HG03175 (cell line): ENCODE data around the gene CHRNA4.

ENCODE experiments used
- ATAC-seq: cut with Tn5 transposase; IDR thresholded peaks from one replicate; pipeline ENCODE4 v1.9.1; 2021; ENCODE audit warnings: mild to moderate bottlenecking, moderate library complexity; ENCODE audit not compliant: unreplicated experiment

CHRNA4 gene

DNA sequence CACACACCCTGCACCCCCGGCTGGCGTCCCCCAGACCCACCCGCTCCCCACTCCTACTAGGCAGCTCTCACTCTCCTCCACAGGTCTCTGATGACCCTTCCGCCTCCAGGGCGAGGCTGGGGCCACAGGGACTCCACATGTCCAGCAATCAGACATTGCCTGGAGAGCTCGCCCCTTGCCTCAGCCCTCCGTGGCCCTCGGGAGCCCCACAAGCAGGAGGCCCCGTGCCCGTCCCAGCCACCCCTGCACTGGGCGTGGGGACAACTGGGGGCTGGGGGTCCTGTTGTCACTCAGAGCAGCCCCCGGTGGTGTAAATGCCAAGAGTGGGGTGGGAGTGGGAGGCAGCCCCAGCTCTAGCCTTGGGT, 66.6 kb downstream of the CHRNA4 start:
- ATAC-seq, result no peak

GRCh38 chr20:63293871-63294535, 67.1 kb downstream of the CHRNA4 start:
- ATAC-seq, result no peak

DNA sequence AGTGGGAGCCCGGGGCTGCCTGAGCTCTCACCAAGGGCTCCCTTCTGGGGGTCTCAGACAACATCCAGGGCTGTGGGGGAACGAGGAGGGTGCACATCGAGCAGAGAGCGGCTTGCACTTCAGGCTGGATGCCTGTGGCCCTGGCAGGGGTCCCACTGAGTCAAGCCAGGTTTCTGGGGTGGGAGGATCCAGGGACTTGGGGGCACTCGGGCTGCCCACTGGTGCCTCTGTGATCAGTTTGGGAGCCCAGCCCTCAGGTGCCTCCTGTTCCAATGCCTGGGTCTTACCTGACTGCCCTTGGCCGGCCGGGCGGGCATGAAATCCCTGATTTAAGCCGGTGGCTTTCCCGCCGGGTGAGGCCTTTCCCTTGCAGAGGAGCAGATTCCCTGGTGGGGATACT, 67.7 kb downstream of the CHRNA4 start:
- ATAC-seq, result no peak
